GM23248 (cell line): ENCODE data around the gene ZFYVE19. TPM values are rescaled to one million over a fixed set of nuclear protein-coding genes. Genes with fewer than 3 reads are reported as not detected.

ENCODE experiments used
- DNase-seq: peaks from one replicate; pipeline ENCODE4 v3.0.0-alpha.2; 2015
- H2AFZ ChIP-seq: fragments of 200-600 bp; sonication (generic); 2 replicates; pipeline ENCODE4 v1.6.1; 2016; ENCODE audit warnings: antibody characterized with exemption
- H3F3A ChIP-seq: fragments of 200-600 bp; sonication (generic); 2 replicates; pipeline ENCODE4 v1.6.1; 2016; ENCODE audit warnings: mild to moderate bottlenecking, antibody characterized with exemption, mixed run types; ENCODE audit not compliant: insufficient read depth
- H3K27ac ChIP-seq: fragments of 200-600 bp; sonication (generic); 2 replicates; pipeline ENCODE4 v1.5.1; 2016; ENCODE audit warnings: mild to moderate bottlenecking
- H3K27me3 ChIP-seq: fragments of 200-600 bp; sonication (generic); replicated peaks from 2 replicates; pipeline ENCODE4 v1.6.1; 2016; ENCODE audit warnings: mild to moderate bottlenecking; ENCODE audit not compliant: insufficient read depth
- H3K36me3 ChIP-seq: fragments of 200-600 bp; sonication (generic); 2 replicates; pipeline ENCODE4 v1.6.1; 2016; ENCODE audit warnings: low read depth, mild to moderate bottlenecking
- H3K4me1 ChIP-seq: fragments of 200-600 bp; sonication (generic); 2 replicates; pipeline ENCODE4 v1.6.1; 2016; ENCODE audit warnings: mild to moderate bottlenecking; ENCODE audit not compliant: insufficient read depth
- H3K4me2 ChIP-seq: fragments of 200-600 bp; sonication (generic); one replicate; pipeline ENCODE4 v1.6.1; 2016; ENCODE audit warnings: mild to moderate bottlenecking; ENCODE audit not compliant: unreplicated experiment
- H3K4me3 ChIP-seq: fragments of 200-600 bp; sonication (generic); 2 replicates; pipeline ENCODE4 v1.5.1; 2016; ENCODE audit warnings: mild to moderate bottlenecking
- H3K79me2 ChIP-seq: fragments of 200-600 bp; sonication (generic); 2 replicates; pipeline ENCODE4 v1.6.1; 2016; ENCODE audit warnings: mild to moderate bottlenecking; ENCODE audit not compliant: insufficient read depth
- H3K9ac ChIP-seq: fragments of 200-600 bp; sonication (generic); 2 replicates; pipeline ENCODE4 v1.6.1; 2016; ENCODE audit warnings: mild to moderate bottlenecking
- H3K9me2 ChIP-seq: fragments of 200-600 bp; sonication (generic); 2 replicates; pipeline ENCODE4 v1.6.1; 2016; ENCODE audit warnings: mixed run types, mild to moderate bottlenecking, moderate library complexity; ENCODE audit not compliant: insufficient read depth
- H3K9me3 ChIP-seq: fragments of 200-600 bp; sonication (generic); one replicate; pipeline ENCODE4 v1.6.1; 2017; ENCODE audit warnings: low read depth
- H4K20me1 ChIP-seq: fragments of 200-600 bp; sonication (generic); 2 replicates; pipeline ENCODE4 v1.6.0; 2016; ENCODE audit not compliant: insufficient read depth
- EZH2 ChIP-seq: fragments of 200-600 bp; sonication (generic); IDR thresholded peaks from 2 replicates; pipeline ENCODE4 v1.6.1; 2018; ENCODE audit warnings: antibody characterized with exemption, mild to moderate bottlenecking; ENCODE audit not compliant: insufficient read depth, poor library complexity, severe bottlenecking
- EZH2phosphoT487 ChIP-seq: fragments of 200-600 bp; sonication (generic); IDR thresholded peaks from 2 replicates; pipeline ENCODE4 v1.6.1; 2018; ENCODE audit warnings: antibody characterized with exemption, moderate library complexity, mild to moderate bottlenecking, low read depth; ENCODE audit not compliant: insufficient read depth
- WGBS, 2 experiments: methylation state at CpG; one replicate each; pipeline ENCODE4 v1.1.6; 2015 to 2017; ENCODE audit warnings: low lambda C conversion rate in 2 of 2, low coverage in 1 of 2; ENCODE audit errors: missing lambda C conversion rate in 2 of 2; 5-methylcytosine and 5-hydroxymethylcytosine counted together
- in situ Hi-C: fragments of 300-500 bp; cut with MboI; formaldehyde crosslinking; loops from 2 replicates; pipeline ENCODE4 v1.15.0; 2020
- polyA plus RNA-seq: library from polyadenylated mRNA; unstranded; fragments of >200 nt; fragmentation: Nextera tagmentation; extraction: Ambion mirVana; gene quantifications from 2 replicates; pipeline ENCODE4 v1.2.1, GENCODE V29; 2016
- total RNA-seq: library from RNA; depleted of rRNA; stranded (reverse); fragments of >200 nt; shearing (Covaris generic); gene quantifications from 2 replicates; pipeline ENCODE4 v1.2.3, GENCODE V29; 2014

The ZFYVE19 gene
- total and polyA plus RNA-seq, 2 experiments from 2014 or later: 15.0 to 33.5 TPM

DNA sequence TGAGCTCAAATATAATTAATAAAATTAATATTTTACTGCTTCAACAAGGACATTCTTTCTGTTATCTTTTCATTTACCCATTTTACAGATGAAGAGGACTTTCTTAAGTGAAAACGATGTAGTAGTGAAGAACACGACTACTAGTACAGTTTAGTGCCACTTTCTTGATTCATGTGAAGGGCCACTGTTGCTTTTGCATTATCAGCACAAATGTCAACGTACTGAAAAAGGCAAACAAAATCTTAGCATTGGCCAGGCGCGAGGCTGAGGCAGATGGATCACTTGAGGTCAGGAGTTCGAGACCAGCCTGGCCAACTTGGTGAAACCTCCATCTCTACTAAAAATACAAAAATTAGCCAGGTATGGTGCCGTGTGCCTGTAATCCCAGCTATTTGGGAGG is 12.2 kb downstream of the ZFYVE19 start:
- TF ChIP-seq EZH2 (no peak), EZH2phosphoT487 (no peak)
- Histone ChIP-seq H3K4me1 (no peaks in the 10 kb centered on the region), H3K36me3 (no peaks in the 10 kb centered on the region), H3F3A (no peaks in the 10 kb centered on the region), H2AFZ (no peak overlapping the region), H3K79me2 (no peaks in the 10 kb centered on the region), H3K4me2 (no peak overlapping the region), H3K9me3 (no peaks in the 10 kb centered on the region), H3K27ac (no peak overlapping the region), H4K20me1 (no peaks in the 10 kb centered on the region), H3K9me2 (no peaks in the 10 kb centered on the region), H3K9ac (no peak overlapping the region), H3K27me3 (no peaks in the 10 kb centered on the region), H3K4me3 (no peak overlapping the region)
- DNase-seq: no peak
- 57 to 58% methylated on average over 7 of the region's 7 CpGs for WGBS, 2 experiments
- in situ Hi-C loops: no loop called here

DNA sequence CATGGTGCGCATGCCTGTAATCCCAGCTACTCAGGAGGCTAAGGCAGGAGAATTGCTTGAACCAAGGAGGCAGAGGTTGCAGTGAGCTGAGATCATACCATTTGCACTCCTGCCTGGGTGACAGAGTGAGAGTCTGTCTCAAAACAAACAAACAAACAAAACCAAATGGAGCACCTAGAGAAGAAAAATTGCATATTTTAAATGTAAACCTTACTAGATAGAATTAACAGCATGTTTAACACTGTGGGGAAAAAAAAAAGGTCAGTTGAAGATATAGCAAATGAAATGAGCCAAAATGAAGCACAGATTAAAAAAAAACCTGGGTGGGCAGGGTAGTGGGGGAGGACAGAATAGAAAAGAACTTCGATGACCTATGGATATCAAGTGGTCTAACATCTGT is 14.3 kb downstream of the ZFYVE19 start:
- H3K79me2 ChIP-seq: no peaks in the 10 kb centered on the region
- no peaks in the 10 kb centered on the region for H3K4me1 ChIP-seq
- in situ Hi-C loops: no loop called here
- no peaks in the 10 kb centered on the region for H3K36me3 ChIP-seq
- H3K9me3 ChIP-seq: no peaks in the 10 kb centered on the region
- TF ChIP-seq EZH2: no peak
- no peak for TF ChIP-seq EZH2phosphoT487
- no peak overlapping the region for H3K4me2 ChIP-seq
- H3K27me3 ChIP-seq: no peaks in the 10 kb centered on the region
- no peak overlapping the region for H3K27ac ChIP-seq
- H2AFZ ChIP-seq: no peak overlapping the region
- H3K4me3 ChIP-seq: no peak overlapping the region
- 59 to 68% methylated on average over 2 of the region's 2 CpGs for WGBS, 2 experiments
- H3F3A ChIP-seq: no peaks in the 10 kb centered on the region
- H3K9ac ChIP-seq: no peak overlapping the region
- no peak for DNase-seq
- no peaks in the 10 kb centered on the region for H4K20me1 ChIP-seq
- no peaks in the 10 kb centered on the region for H3K9me2 ChIP-seq

DNA sequence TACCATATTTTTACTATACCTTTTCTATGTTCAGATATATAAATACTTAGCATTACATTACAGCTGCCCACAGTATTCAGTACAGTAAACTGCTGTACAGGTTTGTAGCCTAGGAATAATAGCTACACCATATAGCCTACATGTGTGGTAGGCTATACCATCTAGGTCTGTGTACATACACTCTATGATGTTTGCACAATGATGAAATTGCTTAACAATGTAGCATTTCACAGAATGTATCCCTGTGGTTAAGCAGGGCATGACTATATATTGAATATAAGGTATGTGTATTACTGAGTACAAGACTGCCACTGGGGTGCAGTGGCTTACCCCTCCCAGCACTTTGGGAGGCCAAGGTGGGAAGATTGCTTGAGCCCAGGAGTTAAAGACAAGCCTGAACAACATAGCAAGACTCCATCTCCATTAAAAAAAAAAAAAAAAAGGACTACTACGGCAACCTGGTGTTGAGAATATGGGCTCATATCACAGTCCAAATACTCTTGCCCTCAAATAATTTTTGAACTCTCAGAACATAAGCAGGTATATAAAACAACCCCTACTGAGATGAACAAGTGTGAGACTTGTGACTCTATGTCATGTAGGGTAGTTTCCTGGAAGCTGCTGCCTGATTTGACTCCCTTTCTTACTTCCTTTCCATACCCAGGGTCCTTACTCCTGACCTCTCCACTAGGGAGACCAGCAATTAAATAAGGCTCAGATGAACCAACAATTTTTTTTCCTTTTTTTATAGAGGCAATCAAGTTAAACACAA is 16.9 kb downstream of the ZFYVE19 start:
- Histone ChIP-seq H3K27me3 (peaks cover 13% of the 10 kb centered on the region), H3K27ac (no peak overlapping the region), H3F3A (no peaks in the 10 kb centered on the region), H3K9ac (no peak overlapping the region), H3K36me3 (no peaks in the 10 kb centered on the region), H3K4me1 (no peaks in the 10 kb centered on the region), H3K79me2 (no peaks in the 10 kb centered on the region), H2AFZ (no peak overlapping the region), H4K20me1 (no peaks in the 10 kb centered on the region), H3K4me3 (no peak overlapping the region), H3K9me3 (no peaks in the 10 kb centered on the region), H3K9me2 (no peaks in the 10 kb centered on the region), H3K4me2 (no peak overlapping the region)
- in situ Hi-C loops: no loop called here
- WGBS, 2 experiments: 60 to 71% methylated on average over 1 of the region's 1 CpG
- TF ChIP-seq EZH2phosphoT487 (no peak), EZH2 (no peak)
- DNase-seq: no peak

DNA sequence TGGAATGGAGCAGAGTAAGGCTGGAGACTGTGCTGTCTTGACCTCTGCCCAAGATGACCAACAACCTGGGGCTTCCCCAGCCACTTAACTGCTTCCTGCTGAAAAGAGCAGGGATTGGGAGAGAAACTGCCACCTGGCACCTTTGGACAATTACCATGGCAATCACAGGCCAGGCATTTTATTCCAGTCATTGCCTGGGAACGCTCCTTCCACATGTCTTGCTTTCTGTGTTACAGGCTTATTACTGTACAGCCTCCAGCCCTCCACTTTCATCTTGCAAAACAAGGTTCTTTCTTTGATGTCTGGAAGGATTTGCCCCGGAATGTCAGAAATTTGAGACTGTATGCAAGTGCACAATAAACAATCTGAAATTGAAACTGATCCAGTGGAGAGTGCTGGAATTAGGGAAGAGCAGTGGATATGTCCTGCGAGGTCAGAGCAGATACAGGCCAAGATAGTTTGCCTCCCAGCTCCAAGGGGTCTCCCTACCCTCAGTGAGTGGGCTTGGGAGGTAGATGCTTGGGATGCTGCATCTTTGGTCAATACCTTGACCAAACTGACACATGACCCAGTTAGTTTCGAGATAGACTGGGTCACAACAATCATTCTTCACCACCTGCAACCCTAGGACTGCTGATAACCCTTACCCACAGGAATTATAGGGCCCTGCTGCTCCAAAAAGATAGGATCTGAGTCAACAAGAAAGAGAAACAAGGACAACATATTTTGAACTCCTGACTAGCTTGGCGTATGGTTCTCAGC is 19.0 kb downstream of the ZFYVE19 start:
- Histone ChIP-seq H3F3A (no peaks in the 10 kb centered on the region), H3K9ac (no peak overlapping the region), H3K27ac (no peak overlapping the region), H3K4me3 (no peak overlapping the region), H3K4me2 (no peak overlapping the region), H2AFZ (no peak overlapping the region), H3K4me1 (no peaks in the 10 kb centered on the region), H3K9me2 (no peaks in the 10 kb centered on the region), H3K36me3 (no peaks in the 10 kb centered on the region), H4K20me1 (no peaks in the 10 kb centered on the region), H3K79me2 (no peaks in the 10 kb centered on the region), H3K9me3 (no peaks in the 10 kb centered on the region), H3K27me3 (peaks cover 13% of the 10 kb centered on the region)
- in situ Hi-C loops: no loop called here
- TF ChIP-seq EZH2: no peak
- TF ChIP-seq EZH2phosphoT487: no peak
- DNase-seq: peak; percentile 17
- 32% methylated on average over 5 of the region's 5 CpGs for WGBS, 2 experiments
